ENCODE results near the gene USP24. TPM values are rescaled to one million over a fixed set of nuclear protein-coding genes. Genes with fewer than 3 reads are reported as not detected.
"Not testable (repeated sequence)": the region's sequence is repeated elsewhere in the genome, so short reads cannot be mapped to it uniquely, and the experiment has no call there.

Gene USP24
- total RNA-seq, 1 donor from 2014 or later: 39.1 TPM

DNA sequence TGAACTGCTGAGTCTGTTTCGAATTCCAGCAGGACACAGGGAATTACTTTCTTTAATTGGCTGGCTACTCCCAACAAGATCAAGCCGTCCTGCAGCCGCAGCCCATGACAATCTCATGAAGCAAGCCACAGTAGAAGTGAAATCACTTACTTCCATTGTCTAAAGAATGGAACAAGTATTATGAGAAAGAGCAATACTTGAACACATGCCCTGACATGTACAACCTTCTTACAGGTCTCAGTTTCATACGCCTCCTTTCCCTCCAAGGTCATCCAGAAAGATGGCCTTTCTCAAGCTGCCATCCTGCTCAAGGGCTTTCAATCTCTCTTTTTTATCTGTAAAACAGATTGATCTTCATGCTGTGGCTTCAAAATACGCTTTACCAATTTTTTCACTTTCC, 90.7 kb downstream of the USP24 start:
- DNase-seq (ENCODE audit: low read depth, low spot score): no peak

DNA sequence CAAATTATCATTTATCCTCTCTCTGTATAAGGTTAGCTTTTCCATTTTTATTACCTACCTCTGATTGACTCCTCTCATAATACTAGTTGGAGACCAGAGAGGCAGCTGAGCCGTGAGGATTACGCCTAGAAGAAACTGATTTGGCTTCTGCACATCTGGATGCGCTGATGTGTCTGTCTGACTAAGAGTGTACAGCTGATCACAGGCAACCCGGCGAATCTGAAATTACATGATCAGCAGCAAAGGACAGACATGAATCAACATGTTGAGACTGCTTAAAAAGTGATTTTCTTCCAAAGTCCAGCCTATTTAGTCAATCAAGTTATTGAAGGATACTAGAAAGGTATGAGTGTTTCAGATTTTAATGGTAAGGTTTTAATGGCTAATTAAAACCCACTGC, 94.6 kb downstream of the USP24 start:
- DNase-seq (ENCODE audit: low read depth, low spot score): no peak

DNA sequence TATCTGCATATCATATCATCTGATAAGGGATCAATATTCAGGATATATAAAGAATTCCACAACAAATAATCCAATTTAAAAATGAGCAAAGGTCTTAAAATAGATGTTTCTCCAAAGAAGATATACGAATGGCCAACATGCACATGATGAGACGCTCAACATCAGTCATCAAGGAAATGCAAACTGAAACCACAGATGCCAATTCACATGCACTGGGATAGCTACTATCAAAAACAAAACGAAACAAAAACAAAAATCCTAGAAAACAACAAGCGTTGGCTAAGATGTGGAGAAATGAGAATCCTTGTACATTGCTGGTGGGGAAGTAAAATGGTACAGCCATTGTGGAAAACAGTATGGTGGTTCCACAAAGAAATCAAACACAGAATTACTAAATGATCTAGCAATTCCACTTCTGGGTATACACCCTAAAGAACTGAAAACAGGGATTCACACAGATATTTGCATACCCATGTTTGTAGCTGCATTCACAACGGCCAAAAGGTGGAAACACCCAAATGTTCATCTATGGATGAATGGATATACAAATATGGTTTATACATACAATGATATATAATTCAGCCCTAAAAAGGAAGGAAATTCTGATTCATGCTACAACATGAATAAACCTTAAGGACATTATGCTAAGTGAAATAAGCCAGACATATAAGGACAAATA, 96.4 kb downstream of the USP24 start:
- no peak for DNase-seq (ENCODE audit: low read depth, low spot score)

DNA sequence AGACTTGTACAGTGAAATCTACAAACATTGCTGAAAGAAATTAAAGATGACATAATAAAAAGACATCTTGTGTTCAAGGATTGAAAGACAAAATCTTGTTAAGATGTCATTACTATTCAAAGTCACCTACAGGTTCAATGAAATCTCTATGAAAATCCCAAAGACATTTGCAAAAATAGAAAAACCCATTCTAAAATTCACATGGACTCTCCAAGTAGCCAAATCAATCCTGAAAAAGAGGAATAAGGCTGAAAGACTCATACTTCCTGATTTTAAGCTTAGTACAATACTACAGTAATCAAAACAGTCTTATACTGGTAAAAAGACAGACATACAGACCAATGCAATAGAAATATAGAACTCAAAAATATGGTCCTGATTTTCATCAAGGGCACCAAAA, 97.2 kb downstream of the USP24 start:
- no peak for DNase-seq (ENCODE audit: low read depth, low spot score)

DNA sequence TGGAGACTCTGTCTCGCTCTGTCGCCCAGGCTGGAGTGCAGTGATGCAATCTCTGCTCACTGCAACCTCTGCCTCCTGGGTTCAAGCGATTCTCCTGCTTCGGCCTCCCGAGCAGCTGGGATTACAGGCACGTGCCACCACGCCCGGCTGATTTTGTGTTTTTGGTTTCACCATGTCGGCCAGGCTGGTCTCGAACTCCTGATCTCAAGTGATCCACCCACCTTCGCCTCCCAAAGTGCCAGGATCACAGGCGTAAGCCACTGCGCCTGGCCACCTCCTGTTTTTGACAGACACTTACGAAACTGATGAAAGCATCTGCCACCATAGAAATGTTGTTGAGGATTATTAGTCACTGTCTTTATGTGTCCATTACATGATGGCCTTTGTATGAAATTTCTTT, 106.2 kb downstream of the USP24 start:
- DNase-seq (ENCODE audit: low read depth, low spot score): not testable (repeated sequence)

DNA sequence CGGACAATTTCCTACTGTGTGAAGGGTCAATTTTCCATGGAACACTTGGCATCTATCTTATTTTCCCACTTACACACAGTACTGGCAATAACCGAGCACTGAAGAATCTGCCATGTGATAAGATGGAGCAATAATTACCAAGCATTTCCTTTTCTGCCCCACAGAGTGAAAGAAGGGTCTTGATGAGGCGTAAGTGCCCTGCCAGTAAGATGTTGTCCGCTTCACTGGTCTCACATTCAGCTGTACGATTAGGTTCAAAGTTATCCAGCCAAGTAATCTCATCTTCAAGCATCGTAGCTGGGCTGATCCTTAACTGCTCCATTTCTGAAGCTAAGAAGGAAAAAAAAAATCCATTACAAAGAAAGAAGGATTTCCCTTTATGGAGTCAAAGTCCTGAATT, 108.1 kb downstream of the USP24 start:
- no peak for DNase-seq (ENCODE audit: low read depth, low spot score)

DNA sequence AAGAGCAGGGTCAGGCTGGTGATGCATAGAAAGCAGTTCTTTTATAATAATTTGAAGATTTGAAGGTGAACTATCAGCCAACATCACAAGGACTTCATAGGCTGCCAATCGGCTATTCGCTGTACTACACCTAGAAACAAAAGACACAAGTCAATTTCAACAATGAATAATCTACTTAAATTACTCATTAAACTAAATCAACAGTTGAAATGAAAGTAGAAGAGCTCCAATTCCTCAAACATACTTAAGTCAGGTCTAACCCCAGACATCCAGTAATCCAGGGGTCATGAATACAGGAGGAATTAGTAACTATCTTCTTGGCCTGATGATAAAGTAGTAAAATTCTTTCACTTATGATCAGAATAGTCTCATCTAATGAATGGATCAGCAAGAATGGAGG, 111.3 kb downstream of the USP24 start:
- DNase-seq (ENCODE audit: low read depth, low spot score): no peak

DNA sequence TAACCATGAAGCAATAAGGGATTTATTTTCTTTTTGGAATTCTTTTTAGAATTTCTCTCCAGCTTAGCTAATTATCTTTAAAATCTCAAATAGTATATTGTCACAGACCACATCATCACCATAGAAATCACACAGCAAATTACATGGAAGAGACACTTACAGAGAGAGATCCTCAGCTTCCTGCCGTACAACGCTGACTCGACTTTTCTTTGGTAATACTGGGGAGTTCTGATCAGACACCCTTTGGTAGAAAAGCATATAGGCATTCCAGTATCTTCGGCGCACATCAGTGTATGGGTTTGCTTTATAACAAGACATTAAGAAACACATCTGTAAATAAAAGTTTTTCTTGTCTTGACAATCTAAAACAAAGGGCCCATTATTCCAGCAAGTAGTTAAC, 120.1 kb downstream of the USP24 start:
- no peak for DNase-seq (ENCODE audit: low read depth, low spot score)

DNA sequence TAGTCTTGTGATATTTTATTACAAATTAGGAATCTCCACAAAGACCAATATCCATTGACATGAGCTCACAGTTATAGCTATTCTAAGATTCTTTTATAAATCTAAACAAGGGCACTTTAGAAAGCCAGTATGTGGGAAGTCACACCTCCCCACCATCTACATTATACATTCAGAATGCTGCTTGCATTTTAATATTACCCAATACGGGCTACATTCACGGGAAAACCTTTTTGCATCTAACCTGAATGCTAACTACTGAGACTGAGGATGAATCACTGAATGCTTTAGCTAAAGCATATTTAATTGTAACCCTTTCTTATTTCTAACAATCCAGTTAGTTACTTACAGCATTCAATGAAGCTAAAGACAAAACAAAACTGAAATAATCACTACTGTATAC, 122.7 kb downstream of the USP24 start:
- DNase-seq (ENCODE audit: low read depth, low spot score): no peak

DNA sequence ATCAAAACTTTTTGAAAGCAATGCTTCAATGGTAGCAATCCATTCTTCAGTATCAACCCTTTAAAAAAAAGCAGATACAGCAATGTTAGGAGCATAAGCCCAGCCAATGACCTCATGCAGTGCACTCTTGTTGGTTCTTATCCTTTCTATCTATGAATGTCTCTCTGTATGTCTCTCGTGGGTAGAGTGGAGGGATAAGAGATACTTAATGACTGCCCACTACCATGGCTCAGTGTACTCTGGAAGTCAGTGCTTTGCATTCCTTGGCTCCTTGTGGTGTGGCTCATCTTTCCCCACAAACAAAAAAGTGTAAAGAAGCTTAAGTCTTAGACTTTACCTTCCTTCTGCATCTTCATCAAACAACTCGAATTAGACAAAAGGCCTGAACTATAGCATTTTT, 125.5 kb downstream of the USP24 start:
- DNase-seq (ENCODE audit: low read depth, low spot score): no peak

DNA sequence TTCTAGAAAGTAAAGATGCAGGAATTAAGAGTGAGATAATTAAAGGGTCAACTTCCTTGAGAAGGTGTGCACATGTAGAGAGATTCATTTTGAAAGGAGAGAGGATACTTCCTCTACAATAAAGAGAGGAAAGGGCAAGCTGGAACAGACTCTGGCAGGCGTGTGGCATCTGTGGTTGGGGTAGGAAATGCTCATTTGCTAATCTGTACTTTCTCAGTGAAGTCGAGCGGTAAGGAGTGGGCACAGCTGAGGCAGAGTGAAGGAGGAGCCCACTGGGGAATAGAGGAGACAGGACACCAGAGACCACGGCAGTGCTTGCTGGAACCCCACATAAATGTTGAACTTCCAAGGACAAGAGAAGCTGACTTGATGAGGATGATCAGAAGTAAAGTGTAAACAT, 126.8 kb downstream of the USP24 start:
- no peak for DNase-seq (ENCODE audit: low read depth, low spot score)

DNA sequence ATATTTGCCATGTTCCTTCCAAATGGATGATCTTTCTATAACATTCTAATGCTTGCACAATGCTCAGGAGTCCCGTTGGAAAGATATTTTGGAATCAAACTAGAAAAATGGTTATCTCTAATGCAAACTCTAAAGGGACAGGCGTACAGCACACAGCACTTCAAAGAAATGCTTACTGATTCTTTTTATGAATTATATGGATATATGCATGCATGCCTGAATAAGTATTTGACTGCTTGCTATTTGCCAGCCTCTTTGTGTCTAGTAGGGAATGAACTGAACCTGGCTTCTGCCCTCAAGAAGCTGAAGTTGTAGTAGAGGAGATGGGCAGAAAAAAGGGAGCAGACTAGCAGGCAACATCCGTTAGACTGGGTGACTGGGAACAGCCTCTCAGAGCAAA, 127.7 kb downstream of the USP24 start:
- no peak for DNase-seq (ENCODE audit: low read depth, low spot score)

DNA sequence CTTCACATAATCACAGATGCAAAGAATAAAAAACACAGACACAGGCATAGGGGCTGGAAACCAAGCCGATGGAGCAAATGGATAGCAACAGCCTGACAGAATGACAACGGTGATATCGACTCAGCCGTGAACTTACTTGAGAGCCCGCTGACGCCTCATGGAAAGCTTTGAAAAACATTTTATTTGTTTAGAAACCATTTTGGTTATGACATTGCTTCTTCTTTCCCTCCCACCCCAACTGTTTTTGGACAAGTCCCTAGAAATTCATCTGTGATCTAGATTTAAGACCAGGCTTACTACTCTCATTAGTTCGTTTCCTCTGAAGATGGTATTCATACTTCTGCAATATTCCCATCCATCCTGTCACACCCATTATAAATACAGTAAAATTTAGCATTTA, 130.9 kb downstream of the USP24 start:
- no peak for DNase-seq (ENCODE audit: low read depth, low spot score)

DNA sequence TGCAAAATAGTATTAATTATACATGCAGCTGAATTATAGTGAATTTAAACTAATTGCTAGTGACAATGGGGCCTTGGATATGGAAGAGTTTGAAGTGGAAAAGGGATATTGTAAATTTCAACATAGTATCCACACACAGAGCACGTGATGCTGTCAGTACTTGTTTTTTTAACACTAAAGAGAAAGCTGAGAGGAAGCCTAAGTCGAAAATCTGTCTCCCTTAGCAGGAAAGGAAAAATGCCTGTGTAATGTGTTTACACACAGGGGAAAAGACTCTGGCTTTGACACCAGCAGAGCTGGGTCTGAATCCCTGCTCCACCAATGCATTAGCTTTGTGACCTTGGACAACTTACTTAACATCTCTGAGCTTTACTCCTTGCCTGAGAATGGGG, 133.3 kb downstream of the USP24 start:
- DNase-seq (ENCODE audit: low read depth, low spot score): peak; percentile 5

DNA sequence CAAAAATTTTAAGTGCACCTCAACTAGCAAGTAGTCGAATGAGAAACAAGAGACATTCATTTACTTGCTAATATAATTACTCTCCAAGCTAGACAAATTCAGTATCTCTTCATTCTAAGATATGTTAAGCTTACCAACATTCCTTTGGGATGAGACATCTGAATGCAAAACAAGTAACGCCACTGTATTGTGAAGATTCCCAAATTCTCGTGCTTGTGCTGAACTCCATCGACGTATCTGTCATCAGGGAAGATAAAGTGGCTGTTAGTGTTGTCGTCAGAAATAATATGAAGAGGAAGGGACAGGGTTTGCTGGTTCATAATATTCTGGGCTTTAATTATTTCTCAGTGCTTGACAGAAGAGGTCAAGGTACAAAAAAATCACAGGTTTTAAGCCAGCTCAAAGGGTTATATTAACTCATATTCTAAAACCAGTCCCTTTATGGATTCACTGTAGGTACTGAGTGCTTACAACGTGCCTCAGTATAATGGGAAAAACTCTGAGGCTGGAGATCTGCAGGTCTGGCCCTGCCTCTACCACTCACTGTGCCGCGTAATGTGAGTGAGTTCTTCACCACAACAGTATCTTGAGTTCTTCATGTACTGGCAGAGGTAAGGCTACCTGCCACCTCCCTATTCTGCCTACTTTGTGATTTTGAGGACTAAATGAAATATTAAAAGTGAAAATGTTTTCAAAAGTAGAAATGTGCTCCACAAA, 133.8 kb downstream of the USP24 start:
- peak; percentile 41 for DNase-seq (ENCODE audit: low read depth, low spot score)

DNA sequence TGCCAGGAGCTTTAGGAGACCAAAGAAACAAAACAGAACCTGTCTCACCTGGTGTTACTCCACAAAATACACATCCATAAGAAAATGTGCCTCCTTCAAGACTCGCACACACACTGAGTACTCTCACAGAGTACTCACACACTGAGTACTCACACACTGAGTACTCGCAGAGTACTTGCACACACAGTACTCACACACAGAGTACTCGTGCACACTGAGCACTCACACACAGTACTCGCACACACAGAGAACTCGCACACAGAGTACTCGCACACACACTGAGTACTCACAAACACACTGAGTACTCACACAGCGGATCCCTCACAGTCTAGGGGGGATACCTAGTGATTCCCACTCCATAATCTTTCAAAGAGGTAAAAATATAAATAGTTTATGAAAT, 135.5 kb downstream of the USP24 start:
- DNase-seq (ENCODE audit: low read depth, low spot score): no peak

DNA sequence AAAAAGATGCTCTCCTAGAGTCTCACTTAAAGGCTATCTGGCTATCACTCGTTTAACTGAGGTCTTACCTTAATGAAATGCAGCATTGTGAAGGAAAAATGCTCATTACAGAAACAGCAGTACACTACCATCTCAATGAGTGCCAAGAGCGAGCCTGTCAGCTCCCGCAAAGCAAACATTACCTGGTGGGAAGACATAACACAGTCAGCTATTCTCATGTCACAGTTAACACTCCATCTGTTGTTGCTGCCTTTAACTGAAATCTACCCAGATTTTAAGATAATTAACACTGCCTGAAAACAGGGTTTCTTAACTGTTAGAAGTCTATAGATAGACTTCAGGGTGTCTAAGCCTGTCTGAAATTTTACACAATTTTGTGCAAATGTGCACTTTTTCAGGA, 136.7 kb downstream of the USP24 start:
- DNase-seq (ENCODE audit: low read depth, low spot score): no peak

DNA sequence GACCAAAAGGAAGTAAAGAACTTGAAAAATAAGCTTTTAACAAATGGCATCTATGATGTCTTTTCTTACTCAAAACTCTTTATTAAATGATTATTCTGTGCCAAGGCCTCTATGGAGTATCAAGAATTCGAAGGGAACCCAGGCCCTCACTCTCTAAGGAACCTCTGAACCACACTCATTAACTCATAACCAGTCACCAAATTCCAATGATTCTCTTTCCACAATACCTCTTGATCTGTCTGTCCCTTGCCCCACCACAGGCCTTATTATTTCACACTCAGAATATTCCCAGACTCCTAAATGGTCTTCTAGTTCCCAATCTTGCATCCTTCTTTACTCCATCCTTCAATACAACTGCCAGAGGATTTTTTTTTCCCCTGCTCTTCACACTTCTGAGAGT, 138.8 kb downstream of the USP24 start:
- no peak for DNase-seq (ENCODE audit: low read depth, low spot score)

DNA sequence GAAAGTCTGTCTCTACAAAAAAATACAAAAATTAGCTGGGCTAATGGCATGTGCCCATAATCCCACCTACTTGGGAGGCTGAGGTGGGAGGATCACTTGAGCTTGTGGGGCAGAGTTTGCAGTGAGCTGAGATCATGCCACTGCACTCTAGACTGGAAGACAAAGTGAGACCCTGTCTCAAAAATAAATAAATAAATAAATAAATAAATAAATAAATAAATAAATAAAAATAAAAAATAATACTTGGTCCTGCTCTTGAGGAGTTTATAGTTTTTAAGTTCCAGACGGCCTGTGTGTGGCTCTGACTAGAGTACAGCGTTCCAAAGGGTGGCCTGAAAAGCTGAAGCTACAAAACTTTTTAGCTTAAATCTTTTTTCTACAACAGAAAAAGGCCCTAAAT, 140.7 kb downstream of the USP24 start:
- no peak for DNase-seq (ENCODE audit: low read depth, low spot score)

DNA sequence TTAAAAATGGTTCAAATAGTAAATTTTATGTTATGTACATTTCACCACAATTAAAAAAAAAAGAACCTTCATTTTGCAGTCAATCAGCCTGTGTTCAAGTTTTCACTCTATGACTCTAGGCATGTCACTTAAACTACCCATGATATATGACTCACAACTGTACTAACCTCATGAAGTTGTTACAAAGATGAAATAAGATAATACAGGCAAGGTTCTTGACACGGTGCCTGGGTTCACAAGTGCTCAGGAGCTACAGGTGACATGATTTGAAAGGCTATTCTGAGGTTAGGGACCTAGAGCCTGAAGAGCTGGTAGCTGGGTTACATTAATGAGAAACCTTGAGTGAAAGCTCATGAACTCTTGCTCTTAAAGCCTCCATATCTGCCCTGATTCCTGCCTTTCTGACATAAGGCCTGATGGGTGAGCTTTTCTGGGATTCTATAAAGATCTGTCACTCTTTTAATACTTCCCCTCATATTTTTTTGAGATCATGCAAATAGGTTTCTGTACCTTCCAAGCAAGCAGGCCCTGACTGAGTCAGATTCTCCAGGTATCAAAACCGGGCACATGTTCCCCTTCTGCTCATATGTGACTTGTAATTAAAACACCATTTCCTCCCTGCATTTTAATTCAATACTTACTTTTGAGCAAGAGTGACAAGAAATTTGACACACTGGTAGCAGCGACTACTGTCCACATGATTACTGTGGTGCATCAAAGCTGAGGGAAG, 141.8 kb downstream of the USP24 start:
- DNase-seq (ENCODE audit: low read depth, low spot score): no peak

DNA sequence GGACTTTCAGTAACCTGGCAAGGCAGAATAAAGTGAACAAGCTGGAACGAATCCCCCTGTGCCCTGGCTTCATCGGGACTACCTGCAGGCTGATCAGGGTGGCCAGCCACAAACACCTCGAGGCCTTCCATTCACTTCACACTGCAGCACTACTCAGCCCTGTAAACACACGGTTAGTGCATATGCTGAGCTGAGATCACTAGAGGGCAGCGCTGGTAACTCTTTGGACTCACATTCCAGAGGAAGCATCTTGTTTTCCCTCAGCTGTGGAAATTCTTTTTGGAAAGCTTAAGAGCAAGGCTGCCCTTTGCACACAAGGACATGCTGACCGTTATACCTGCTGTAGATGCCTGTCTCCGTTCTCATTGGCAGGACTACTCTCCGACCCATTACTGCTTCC, 143.7 kb downstream of the USP24 start:
- DNase-seq (ENCODE audit: low read depth, low spot score): peak; percentile 29

DNA sequence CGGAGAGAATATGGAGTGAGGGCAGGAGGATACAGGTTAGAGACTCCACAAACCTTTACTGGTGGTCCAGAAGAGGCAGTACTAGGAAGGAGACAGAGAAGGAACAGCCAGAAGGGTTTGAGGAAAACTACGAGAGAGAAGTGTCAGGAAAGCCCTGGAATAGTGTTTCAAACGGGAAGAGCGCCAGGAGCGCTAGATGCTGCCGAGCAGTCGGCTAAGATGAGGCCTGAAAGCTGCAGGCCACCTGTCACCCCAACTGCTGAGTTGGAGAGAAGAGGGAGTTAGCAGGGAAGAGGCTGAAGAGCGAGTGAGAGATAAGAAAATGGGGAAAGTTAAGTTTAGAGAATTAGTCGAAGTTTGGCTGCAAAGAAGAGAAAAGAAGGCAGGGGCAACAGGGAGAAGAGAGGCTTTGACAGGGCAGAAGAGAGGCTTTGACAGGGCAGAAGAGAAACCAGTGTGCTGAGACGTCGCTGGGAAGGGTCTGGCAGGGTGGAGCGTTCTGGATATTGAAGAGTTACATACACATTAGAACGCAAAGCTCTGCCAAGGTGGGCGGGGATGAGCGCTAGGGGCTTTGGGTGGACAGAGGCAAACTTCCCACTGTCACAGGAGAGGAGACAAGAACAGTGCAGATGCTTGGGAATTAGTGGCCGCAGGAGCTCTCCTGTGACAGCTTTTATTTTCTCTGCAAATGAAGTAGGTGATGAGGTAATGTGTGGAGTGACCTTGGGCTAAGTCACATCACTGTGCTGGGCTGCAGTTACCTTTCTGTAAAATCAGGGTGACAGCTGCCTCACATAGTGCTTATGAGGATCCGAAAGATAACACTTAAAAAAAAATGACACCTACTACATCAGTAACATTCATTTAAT, 144.6 kb downstream of the USP24 start:
- no peak for DNase-seq (ENCODE audit: low read depth, low spot score)

Data from pulmonary artery endothelial cell (primary cell).